ENCODE measurements around the gene VAT1L. TPM values are rescaled to one million over a fixed set of nuclear protein-coding genes. Genes with fewer than 3 reads are reported as not detected.
"Not testable (repeated sequence)": the region's sequence is repeated elsewhere in the genome, so short reads cannot be mapped to it uniquely, and the experiment has no call there.

Gene VAT1L
- total RNA-seq, 1 donor from 2014 or later: not detected

GRCh38 chr16:77987810-77988209, 199.4 kb downstream of the VAT1L start:
- intact Hi-C loops (cut with micrococcal nuclease): no loop called here

DNA sequence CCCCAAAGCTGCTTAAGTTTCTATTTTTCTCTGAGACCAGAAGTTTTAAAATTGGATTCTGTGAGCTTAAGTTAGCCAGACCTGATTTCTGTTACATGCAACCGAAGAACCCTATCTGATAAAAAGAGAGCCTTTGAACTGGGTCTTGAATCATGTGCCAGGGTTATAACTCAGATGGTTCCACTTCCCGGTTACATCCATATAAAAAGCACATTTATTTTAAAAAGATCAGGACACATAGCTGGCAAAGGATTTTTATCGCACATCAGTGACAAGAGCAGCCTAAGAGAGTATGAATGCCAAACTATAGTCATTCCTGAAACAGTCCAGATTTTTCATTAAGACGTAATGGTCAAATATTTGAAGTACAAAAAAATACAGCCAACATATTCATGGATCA, 201.5 kb downstream of the VAT1L start:
- intact Hi-C loops (cut with micrococcal nuclease): no loop called here

DNA sequence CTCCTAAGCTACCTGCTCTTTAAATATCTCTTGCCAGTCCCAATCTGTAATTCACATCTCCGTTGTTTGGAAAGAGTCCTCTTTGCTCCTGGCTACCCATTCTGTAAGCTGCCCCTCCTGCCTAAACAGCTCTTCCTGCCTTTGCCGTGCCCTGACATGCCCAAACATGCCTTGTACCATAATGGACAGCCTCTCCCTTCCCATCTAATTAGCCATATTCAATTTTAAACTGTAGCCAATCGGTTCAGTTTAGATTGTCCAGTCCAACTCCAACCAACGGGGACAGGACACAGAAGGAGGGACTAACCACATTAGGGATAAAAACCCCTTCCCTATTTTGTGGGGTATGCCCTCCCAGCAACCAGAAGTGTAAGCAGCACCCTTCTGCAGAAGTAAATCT, 203.3 kb downstream of the VAT1L start:
- intact Hi-C loops (cut with micrococcal nuclease): no loop called here

DNA sequence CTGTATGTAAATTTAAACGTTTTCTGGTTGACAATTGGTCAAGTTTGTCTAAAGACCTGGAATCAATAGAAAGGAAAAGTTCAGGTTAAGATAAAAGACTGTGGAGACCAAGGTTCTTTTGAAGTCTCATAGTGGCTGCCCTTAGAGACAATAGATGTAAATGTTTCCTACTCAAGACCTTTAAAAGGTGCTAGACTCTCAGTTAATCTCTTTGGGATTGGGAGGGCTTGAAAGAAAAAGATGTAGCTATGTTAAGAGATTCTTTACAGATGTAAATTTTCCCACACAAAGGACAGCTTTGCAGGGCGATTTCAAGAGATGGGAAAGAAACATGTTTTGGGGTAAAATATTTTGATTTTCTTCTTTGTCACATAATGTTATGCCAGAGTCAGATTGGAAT, 204.0 kb downstream of the VAT1L start:
- intact Hi-C loops (cut with micrococcal nuclease): not testable (repeated sequence)

DNA sequence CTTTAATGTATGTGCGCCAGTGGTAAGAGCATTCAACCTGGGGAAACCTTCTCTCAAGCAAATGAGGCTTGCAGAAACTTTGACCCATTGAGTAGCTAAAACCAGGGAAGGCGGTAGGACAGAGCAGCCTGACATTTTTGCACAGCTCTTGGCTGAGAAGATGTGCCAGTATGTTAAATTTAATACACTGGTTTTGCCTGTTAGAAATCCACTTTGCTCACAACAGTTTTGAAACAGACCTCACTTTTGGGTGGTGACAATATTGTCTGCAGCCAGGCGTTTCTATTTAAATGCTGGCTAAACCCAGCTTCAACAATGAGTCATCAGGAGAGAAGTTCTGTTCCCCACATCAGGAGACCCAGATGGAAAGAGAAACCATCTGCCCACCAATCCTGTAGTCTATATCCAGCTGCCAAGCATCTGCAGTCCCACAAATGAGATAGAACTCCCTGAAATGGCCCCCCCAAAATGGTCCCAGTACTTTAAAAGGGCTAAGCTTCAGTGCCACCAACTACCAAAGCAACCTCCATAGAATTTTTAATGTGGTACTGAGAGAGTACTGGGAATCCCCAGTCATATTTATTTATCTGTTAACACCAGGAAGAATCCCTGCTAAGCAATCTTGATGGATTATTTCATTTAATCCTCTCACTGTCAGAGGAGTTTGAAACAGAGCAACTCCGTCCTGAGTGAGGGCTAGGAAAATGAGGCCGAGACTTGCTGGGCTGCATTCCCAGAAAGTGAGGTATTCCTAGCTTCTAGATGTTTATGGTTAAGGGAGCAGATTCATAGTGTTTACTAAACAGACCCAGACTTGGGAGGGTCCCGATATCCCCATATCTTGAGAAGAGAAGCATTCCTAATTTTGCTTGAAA, 205.0 kb downstream of the VAT1L start:
- intact Hi-C loops (cut with micrococcal nuclease): no loop called here

GRCh38 chr16:77995843-77996455, 207.6 kb downstream of the VAT1L start:
- intact Hi-C loops (cut with micrococcal nuclease): no loop called here

GRCh38 chr16:77998350-77999023, 210.1 kb downstream of the VAT1L start:
- intact Hi-C loops (cut with micrococcal nuclease): no loop called here

GRCh38 chr16:78001451-78002025, 213.2 kb downstream of the VAT1L start:
- intact Hi-C loops (cut with micrococcal nuclease): no loop called here

- intact Hi-C loops (cut with micrococcal nuclease): loop anchor here (1.0 kb wide), 5 partner anchors 32 to 767 kb away; partner anchors contain the start of genes NUDT7 and WWOX
These were observed 214.7 kb downstream of the VAT1L start for GRCh38 chr16:78002915-78003538.

DNA sequence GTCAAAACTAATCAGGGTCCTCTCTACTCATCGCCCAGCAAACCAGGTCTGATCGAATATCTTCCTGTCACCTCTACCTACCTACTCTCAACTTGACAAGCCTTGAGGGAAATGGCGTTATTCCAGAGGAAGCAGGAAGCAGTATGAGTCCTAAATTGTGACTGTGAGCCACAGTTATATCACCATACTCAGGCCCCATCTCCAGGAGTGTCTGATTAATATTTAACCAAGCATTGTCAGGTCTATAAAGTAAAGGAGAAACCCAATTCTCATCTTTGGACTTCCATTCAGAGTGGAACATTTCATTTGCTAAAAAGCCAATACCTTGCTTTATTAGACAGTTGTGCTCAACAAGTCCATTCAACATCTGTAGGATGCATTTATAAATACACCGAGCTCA, 216.2 kb downstream of the VAT1L start:
- intact Hi-C loops (cut with micrococcal nuclease): no loop called here

GRCh38 chr16:78005881-78006280, 217.5 kb downstream of the VAT1L start:
- intact Hi-C loops (cut with micrococcal nuclease): no loop called here

DNA sequence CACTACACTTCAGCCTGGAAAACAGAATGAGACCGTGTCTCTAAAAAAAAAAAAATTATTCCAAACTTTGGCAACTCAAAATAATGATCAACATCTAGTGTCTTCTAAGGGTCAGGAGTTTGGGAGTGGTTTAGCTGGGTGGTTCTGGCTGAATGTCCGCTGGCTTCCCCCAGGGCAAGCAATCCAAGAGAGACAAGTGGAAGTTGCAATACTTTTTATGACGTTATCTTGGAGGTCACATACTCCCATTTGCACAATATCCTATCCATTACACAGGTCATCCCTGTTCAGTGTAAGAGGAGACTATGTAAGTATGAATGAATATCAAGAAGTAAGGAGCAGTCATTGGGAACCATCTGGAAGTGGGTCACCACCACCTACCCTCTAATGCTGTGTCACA, 218.8 kb downstream of the VAT1L start:
- intact Hi-C loops (cut with micrococcal nuclease): no loop called here

DNA sequence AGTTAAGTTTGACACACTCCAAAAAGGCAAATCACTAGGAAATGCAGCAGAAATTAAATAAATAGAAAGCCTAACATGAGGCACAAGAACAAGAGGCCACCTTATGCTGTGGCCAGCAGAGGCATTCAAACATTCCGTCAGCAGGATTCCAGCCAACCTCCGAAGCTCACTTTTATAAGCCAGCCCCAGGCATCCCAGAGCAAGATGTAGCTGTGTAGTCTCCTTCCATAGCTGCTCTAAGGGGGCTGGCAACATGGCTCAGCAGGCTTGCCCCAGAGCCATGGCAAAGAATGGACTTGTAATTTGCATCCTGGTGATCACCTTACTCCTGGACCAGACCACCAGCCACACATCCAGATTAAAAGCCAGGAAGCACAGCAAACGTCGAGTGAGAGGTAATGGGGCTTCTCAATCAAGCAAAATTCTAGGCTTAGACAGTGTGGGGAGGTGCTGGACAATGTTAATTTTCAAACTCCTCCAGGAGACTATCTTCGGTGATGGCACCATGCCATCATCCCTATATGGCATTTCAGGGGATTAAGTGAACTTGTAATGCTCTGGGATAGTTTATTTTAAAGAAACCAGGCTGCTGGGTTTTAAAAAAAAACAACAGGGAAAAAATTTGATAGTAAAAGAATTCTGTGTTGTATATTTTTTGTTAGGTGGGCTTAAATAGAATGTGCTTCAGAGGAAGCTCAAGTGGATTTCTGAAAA, 234.1 kb downstream of the VAT1L start, which contains the start of gene CLEC3A:
Gene CLEC3A (plus strand): TSS at position 202 of the 714 bp plus-strand sequence. CDS start 79 bp downstream, at position 281.
- intact Hi-C loops (cut with micrococcal nuclease): no loop called here

DNA sequence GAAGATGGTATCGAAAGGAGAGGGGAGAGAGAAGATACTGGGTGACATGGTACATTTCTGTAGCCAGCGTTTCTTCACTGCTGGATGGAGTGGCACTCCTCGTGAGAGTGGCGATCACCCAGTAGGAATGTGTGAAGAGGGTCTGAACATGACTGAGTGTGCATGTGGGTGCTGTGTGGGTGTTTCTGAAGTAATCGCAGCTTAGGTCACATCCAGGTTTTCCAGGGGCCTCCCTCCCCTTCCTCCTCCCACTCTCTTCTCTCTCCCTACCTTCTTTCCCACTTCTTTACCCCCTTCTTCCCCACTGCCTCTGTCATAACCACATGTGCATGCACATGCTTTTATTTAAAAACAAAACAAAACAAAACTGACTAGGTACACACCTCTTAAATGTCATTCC, 235.8 kb downstream of the VAT1L start:
- intact Hi-C loops (cut with micrococcal nuclease): no loop called here

DNA sequence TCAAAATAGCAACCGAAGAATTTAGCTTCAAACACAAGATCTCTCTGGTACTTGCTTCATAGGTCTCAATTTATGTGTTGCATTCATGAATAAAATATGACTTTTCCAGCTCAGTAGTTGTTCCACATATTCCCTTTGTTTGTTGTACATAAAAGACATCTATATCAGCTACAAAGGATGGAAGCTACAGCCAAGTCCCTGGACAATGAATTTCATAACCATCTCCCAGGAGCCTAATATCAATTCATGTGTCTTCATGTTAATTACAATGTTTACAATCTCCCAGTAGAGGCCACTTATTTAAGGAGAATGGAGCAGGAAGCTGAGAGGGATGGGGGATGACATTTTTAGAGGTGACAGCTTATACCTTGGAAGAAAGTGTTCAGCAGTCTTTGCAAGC, 237.3 kb downstream of the VAT1L start:
- intact Hi-C loops (cut with micrococcal nuclease): no loop called here

DNA sequence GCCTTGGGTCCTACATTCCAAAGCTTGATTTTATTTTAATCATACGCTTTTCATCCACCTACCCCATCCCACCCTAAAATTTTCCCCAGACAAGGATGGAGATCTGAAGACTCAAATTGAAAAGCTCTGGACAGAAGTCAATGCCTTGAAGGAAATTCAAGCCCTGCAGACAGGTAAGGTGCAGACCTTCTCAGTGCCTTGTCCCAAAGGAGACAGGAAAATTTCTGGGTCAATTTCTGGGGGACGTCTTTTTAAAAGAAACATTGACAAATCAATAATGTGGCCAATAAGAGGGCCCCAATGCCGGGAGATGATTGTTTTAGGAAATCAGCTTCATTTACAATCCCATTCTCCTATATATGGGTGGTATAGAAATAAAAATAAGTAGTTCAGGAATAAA, 239.7 kb downstream of the VAT1L start:
- intact Hi-C loops (cut with micrococcal nuclease): no loop called here

Measured in T-helper 1 cell treated with Interleukin-12 subunit alpha and Interleukin-12 subunit beta and Interleukin-4 antibody, amounts not matched to agents 30 ng/mL and 1 ng/mL, for 36 hours (primary cell).